22Rv1 (cell line): ENCODE measurements around the gene SLC12A1.

ENCODE experiments used
- CTCF ChIP-seq: fragments of 450-650 bp; IDR thresholded peaks from 2 replicates; pipeline ENCODE4 v1.5.1; 2017; ENCODE audit warnings: mild to moderate bottlenecking
- ZFX ChIP-seq: fragments of 450-650 bp; IDR thresholded peaks from 2 replicates; pipeline ENCODE4 v1.6.1; 2017; ENCODE audit warnings: antibody characterized with exemption, borderline replicate concordance

GRCh38 chr15:48205981-48206380 is at the start of gene SLC12A1:
- TF ChIP-seq CTCF (no peak), ZFX (no peak)
